Stimulated activated CD4-positive, alpha-beta T cell treated with anti-CD3 and anti-CD28 coated beads, Interleukin-1b, Interleukin-23, amount 100 ng/mL, for 1 hour (primary cell): ENCODE data around the gene SERGEF.

ENCODE experiments used
- DNase-seq, 2 donors: peaks; one replicate each; pipeline ENCODE4 v3.0.0-alpha.2; 2020; ENCODE audit warnings: low read depth in 2 of 2

Gene SERGEF

DNA sequence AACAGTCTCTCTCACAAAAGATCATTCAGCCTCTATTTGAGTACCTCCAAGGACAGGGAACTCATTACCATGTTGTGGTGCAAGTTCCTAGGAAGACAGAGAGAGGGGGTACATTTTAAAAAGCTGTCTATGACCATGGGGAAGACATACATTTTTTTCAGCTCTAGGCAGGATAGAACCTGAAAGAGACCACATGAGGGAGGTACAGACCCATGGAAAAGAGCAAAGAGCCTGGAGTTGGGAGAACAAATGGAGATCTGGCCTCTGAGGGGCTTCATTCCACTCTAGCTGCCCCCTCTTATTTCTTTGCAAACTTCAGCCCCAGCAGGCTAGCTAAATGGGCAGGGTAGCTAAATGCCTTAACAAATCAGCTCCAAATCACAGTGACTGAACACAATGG is 241.9 kb downstream of the SERGEF start:
- no peak for DNase-seq

DNA sequence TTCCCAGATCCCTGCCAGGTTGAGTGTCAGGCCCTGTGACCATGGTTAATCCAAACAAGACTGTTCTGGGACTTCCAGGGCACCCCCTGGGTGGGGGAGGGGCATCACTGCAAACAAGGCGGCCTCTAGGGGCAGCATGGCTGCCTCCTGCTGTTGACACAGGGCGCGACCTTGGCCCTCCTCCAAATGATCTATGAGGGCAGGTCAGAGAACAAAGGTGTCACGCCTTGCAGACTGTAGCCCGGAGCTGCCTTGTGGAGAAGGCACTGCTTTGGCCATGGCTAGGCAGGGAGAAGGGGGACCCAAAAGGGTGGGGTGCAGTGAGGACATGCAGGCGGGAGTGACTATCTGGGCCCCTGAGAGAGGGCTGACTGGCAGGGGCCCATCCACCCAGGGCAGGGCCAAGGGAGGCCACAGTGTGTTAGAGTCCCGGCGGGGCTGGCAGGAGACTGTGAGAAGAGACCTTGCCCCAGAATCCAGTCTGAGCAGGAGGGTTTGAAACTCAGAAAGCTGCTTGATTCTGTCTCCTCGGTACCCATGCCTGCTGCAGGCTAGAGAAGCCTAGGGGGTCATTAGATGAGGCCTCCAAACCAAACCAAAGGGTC is 242.7 kb downstream of the SERGEF start:
- no peak for DNase-seq

DNA sequence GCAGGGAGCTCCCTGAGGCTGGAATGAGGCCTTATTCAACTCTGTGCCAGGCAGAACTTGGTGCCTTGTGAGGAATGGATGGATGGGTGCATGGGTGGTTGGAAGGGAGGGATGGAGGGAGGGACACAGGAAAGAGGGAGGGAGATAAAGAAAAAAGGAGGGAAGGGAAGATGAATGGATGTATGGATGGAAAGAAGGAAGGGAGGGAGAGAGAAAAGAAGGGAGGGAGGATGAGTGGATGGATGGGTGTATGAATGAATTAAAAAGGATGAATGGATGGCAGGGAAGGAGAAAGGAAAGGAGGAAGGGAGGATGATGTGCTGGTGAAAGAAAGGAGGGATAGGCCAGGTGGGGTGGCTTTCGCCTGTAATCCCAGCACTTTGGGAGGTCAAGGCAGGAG is 243.6 kb downstream of the SERGEF start:
- no peak for DNase-seq

DNA sequence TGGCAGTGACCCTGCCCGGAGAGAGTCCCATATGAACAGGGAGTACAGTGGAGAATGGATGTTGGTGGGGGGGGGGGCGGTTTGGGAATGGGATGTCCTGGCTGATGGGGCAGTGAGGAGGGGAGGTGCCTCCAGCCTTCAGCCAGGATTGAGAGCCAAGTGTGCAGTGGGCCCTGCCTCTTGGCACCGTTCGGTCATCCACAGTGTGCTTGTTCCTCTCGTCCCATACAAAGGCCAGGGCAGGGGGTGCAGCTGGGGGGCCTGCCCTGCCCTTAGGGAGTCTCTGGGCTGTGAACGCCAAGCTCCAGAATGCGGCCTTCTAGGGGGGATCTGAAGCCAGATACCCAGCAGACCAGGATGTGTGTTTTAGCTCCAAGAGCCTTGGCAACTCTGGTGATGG is 244.3 kb downstream of the SERGEF start:
- DNase-seq: no peak

DNA sequence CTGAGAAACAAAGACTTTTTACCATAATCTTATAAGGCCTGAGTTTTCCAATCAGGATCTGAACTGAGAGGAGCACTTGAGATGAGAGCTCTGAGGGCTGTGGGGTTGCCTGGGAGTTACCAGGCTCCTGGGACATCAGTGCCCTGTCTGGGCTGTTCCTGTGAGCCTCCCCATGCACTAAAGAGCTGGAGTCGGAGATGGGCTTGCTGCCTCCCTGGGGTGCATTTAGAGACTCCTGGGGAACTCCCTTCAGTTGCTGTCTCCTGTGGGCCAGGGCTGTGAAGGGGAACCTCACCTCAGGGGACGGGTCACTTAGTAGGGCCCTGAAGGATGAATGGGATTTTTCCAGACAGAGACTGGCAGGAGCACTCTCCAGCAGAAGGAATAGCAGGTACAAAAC is 244.9 kb downstream of the SERGEF start:
- DNase-seq: no peak

DNA sequence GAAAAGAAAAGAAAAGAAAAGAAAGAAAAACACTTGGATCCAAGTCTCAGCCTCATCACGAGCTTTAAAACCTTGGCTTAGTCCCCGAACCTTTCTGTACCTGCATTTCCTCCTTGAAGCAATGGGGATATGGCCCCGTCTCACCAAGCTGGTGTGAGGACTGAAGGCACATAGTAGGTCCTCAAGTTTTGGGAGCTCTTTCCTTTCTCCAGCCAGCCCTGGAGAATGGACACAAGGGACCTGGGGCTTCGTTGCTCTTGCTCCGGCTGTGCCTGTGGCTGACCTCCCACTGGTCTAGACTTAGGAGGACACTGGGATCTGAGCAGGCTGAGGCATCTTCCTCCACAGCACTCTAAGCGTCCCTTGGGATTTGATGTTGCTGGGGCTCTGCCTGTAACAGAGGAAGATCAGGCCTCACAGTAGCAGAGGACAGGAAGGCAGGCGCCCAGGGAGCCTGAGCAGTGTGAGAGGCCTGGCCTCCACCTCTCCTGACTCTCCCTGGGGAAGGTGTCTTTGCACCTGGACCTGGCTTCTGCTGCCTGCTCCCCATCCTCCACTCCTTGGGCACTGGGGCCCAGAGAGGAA is 245.5 kb downstream of the SERGEF start:
- DNase-seq: no peak

DNA sequence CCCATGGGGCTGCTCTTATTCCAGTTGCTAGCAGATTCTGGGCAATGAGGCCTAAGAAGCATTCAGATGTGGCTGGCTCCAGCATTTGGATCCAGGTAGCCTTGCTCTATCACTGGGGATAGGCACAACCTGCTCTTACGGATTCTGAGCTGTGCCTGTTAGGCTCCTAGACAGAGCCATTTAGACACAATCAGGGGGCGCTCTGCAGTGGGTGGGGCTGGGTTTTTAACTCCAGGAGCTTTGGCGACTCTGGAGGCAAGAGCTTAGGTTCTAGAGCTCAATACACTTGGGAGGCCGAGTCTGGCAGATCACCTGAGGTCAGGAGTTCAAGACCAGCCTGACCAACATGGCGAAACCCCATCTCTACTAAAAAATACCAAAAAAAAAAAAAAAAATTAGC is 246.3 kb downstream of the SERGEF start:
- DNase-seq: no peak

DNA sequence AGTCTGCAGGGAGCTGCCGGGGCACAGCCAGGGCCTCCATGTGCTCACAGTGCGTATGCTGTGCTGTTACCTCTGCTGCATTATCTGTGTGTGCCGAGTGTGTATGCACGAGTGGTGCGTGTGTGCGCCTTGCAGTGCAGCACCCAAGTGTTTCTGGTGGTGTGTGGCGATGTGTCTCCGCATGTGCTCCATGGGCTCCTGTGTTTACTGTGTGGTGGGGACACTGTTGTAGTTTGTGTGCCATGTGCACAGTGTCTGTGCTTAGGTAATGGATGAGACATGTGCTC is 246.8 kb downstream of the SERGEF start:
- no peak for DNase-seq

DNA sequence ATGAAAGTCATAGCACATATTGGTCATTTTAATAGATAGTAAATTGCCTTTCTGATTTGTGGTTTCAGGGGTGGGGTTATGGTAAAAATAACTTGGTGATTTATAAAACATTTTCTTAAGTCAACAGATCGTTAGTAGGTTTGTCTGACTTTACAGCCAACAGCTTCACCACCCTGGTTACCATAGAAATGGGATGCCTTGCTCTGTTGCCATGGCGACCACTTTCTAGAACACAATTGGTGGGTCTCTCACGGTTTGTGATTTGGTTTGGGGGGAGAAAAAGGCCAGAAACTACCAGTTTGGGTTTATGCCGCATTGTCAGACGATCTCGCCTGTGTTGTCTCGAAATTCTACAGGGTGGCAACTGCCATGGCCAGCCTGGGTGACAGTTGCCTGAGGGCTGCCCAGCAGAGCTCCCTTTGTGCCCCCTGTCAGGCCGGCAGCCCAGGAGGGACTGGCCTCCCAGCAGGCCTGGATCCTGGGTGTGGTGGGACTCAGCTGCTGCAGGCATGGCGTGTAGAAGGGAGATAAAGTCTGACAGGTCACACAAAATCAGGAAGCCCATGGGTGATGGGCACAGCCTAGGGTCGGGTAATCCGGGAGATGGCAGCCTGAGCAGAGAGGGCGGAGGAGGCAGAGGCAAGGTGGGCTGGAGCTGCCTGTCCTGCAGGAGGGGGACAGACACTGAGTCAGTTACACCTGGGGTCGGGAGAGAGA is 247.3 kb downstream of the SERGEF start:
- DNase-seq: no peak

DNA sequence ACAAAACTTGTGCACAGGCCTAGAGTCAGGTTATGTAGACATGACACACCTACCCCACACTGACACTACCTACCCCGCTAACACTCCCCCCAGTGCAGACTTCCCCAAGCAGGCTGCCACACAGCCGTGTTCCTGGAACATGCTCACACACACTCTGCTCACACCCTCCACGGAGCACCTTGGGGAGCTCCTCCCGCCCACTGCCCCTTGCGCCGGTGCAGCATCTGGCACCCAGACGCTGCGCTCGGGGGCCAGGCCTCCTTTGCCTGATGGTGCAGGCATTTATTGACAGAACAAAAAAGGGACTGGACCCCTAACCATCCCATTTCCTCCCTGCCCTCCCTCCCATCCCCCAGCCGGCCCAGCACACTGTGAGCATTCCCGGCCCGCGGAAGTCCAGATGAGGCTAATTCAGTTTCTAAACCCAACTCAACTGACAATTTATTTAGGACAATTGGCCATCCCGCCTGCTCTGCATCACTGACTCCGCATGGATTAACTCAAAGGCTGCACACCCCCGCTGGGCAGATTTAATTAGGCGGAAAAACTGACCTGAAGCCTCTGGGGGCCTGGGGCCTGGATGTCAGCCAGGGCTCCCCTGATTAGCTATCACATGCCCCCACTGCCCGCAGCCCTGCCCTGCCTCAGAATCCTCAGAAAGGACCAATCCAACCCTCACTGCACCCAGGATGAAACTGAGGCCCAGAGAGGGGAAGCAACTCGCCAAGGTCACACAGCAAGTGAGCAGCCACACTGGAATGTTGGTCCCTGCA is 248.2 kb downstream of the SERGEF start:
- no peak for DNase-seq

DNA sequence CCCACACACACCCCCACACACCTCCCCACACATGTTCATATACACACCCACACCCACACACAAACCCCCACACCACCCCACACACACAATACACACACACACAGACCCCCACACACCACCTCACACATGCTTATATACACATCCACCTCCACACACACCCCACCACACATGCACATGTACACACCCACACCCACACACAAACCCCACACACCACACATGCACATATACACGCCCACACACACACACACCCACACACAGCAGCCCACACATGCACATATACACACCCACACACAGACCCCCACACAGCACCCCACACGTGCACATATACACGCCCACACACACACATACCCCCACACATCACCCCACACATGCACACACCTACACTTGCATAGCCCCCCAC is 249.1 kb downstream of the SERGEF start:
- DNase-seq: no peak

DNA sequence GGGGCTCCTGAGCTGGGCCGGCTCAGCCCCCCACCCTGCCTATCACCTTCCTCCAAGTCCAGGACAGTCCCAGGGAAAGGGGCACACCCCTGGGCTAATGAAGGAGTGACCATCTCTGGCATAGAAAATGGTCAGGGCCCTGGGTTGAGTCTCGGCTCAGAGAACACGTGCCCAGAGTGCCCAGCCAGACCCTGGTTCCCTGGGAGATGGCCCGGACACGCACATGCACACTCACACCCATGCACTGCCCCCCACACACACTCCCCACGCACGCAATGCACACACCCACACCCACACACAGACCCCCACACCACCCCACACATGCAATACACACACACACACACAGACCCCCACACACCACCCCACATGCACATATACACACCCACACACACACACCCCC is 249.6 kb downstream of the SERGEF start:
- no peak for DNase-seq

DNA sequence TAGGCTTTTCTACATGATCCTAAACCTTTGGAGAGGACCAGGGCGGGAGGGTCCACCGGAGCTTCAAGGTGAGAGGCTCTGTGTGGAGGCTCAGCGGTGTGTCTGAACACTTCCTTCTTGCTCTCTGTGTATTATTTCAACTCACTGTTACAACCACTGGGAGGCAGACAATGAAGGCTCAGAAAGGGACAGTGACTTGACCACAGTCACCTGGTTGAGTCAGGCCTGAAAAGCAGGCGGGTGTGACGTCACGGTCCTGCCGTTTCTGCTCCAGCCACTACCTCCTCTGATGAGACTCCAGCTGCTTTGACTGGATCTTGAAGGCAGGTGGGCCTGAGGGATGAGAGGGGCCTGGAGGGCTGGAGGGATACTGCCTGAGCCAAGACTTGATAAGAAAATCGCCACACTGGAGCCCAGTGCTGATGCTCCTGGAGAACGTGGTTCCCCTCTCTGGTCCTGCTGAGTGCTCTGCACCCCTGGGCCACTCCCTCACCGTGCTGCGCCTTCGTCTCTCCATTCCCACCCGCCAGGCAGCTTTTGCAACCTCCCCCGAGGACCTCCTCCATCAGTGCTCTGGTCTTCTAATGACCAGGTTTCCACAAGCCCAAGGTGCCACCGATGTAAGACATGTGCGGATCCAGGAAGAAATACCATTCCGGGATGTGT is 250.4 kb downstream of the SERGEF start:
- no peak for DNase-seq

DNA sequence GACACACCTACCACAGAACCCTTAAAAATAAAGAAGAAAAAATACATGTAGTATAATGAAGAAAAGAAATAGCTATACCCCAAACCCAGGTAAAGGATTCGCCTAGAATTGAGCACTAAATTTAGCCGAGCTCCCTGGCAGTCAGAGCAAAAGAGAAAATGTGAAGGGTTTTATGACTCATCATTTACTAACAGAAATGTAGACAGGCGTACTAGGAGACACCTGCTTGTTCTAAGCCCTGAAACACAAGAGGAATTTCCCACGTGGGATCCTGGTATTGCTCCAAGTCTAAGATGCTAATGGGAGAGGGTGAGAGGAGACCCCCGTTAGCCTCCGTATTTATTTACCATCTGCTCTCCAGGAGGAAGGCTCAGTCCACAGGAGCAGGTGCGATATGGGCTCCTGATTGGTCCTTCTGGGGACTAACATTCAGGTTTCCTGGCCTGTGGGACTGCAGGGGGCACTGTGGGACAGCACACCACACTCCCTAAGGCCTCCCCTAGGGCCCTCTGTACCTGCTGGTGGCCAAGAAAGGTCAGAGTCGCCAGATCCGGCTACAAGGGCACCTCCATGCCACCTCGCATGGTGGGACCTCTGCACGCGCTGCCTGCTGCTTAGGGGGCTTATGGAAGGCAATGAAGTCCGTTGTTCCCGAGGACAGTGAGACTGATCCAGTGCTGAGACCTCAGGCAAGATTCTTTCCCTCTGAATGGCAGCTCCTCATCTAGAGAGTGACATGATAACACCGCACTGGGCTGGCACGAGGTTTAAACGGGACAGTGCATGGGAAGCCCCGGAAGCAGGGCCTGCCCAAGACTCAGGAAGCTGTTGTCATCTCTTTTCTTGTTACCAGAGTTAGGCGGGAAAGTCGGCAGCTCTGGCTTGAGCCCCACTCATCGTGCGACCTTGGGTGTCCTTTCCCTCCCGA is 252.5 kb downstream of the SERGEF start:
- no peak for DNase-seq

DNA sequence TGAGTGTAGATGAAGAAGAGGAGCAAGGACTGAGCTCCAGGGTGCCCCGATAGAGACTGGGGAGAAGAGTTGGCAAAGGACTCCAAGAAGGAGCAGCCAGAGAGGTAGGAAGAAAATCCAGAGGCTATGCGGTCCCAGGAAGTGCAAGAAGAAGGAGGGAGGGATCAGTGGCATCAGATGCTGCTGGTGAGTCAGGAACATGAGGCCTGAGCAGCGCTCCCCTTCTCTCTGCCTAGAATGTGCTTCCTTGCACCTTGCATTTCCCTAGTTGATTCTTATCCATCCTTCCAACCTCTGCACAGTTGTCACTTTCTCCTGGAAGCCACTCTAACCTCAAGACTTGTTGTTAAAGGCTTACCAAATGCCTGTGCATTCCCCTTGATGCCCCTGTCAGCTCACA is 257.0 kb downstream of the SERGEF start:
- no peak for DNase-seq

DNA sequence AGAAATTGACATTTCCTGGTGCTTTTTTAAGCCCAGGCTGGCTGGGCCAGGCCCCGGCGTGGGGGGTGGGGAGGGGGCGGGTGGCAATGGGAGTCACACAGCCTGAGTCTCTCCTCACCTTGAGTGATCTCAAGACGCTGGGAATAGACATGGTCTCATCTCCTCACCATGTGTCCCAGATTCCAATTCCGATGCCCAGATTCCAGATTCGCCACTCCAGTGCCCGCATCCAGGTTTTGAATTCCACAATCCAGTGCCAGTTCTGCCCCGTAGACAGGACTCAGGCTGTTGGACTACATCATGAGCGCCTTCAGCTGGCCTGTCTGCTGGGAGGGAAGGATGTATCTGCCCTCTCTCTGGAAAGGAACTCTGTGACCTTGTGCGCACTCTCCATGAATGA is 259.2 kb downstream of the SERGEF start:
- no peak for DNase-seq

DNA sequence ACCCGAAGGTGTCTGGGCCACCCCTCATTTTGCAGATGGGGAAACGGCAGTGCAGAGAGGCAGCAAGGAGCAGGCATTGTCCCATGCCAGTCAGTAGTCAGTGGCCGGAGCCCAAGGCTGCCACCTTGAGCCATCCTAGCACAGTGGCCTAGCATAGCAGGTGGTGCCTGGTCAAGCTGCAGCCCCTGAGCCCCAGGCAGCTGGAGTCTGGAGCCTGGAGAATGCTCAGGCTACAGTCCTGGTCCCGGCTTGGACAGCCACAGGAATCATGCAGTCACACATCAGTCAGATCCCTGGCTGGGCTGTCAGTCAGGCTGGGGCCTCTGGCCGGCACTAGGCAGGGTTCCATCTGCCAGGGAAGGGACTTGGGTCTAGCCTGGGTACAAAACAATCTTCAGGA is 259.7 kb downstream of the SERGEF start:
- DNase-seq: no peak

DNA sequence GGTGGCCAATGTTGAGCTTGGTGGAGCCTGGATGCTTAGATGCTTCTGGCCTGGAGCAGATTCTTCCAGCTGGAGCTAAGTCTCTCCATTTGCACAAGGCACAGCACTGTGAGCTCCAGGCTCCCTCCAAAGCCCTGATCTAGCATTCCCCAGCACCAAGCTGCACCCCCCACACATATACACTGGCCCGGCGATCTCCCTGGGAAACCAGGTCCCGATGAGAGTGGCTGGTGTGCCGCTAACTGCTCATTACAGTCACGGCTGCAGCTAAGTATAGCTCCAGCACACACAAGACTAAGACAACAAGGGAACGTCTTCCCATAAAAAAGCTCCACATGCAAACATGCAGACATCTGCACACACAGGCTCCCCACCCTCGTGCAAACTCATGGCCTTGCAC is 260.7 kb downstream of the SERGEF start:
- no peak for DNase-seq

DNA sequence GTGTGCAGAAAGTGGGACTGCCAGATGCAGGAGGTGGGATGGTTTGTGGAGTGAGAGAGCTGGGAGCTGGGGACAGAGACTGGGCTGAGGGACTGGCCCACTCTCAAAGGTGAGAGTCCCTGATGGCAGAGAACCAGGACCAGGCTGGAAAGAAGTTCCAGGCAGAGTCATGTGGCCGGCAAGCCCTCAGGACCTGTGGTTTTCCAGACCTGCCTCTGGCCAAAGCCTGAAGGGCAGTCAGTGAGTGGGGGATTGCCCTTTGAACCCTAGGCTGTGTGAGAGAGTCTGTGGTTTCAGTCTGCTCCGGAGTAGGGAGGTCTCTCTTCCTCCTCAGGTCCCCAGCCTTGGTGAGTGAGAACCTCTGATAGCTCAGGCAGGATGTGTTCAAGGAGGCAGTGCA is 261.3 kb downstream of the SERGEF start:
- no peak for DNase-seq

DNA sequence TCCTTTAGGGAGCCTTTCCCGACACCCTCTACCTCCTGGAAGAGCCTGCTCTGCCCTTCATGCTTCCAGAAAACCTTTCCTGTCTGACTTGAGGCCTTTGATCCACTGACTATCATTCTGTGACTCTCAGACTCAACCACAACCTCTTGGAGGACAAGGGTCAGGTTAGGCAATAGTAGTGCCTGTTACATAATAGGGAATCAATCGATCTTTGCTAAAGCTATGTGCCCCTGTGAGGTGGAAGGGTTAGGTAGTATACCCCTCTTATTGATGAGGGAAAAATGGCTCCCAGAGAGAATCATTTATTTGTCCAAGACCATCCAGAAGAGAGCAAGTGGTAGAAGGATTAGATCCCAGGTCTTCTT is 262.1 kb downstream of the SERGEF start:
- DNase-seq: no peak

DNA sequence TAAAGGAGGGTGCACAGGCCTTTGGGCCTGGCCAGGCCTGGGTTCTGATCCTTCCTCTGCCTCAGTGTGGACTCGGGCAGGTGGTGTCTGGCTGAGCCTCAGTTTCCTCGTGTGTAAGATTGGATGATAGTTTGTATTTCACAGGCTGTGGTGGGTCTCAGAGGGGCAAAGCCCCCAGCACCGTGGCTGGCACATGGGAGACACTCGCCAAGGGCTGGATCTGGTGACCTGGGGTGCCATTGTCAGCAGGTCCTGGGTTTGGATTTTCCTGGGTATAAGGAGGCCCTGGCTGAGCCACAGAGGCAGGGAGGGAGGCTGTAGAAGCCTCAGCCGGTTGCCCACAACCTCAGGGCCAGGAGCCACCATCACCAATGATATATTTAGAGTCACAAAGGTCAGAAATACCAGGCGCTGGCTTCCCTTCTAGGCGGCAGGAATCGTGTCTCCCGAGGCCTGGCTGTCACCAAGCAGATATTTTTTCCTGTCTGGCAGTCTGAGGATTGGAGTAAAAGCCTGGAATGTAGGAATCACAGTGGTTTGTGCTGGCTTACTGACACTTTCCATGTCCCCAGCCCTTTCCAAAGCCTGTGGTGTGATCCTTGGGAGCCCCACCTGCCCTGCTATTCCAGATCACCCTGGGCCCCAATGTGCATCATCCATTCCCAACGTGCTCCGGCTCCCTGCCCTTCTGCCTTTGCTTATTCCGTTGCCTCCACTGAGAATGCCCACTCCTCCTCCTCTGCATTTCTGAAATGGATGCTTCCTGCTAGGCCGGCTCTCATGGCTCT is 262.6 kb downstream of the SERGEF start:
- DNase-seq: no peak
